Endothelial cell of hepatic sinusoid (primary cell): ENCODE results near the gene DBR1.

ENCODE experiments used
- in situ Hi-C: cut with HindIII; loops from 2 replicates; pipeline ENCODE4 v1.10.0; 2017; ENCODE audit warnings: low sequenced_read_pairs

Gene DBR1

DNA sequence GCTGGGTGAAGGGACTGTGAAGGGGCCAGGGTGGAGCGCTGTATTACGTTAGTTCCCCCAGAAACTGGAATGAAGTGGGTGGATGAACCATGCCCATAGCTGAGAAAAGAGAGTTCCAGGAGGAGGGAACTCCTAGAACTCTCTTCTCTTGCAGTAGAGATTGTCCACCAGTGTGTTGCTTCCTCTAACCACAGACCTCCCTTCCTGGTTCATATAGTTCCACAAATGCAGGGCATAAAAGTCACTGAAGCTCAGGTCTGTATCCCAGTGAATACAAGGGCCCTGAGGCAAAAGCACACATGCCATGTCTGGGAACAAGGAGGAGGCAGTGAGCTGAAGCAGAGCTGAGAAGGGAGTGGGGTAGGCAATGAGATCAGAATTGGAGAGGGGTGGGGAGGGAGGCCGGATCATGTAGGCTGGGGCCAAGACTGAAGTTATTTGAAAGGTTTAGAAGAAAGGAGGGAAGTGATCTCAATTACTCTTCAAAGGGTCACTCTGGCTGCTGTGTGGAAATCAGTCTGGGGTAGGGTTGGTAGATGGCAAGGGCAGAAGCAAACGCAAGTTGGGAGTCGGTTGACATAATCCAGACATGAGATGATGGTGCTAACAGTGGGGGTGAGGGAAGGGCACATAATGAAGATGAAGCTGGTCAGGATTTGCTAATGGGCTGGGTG lies 49.0 kb downstream of the DBR1 start:
- in situ Hi-C loops: no loop called here

DNA sequence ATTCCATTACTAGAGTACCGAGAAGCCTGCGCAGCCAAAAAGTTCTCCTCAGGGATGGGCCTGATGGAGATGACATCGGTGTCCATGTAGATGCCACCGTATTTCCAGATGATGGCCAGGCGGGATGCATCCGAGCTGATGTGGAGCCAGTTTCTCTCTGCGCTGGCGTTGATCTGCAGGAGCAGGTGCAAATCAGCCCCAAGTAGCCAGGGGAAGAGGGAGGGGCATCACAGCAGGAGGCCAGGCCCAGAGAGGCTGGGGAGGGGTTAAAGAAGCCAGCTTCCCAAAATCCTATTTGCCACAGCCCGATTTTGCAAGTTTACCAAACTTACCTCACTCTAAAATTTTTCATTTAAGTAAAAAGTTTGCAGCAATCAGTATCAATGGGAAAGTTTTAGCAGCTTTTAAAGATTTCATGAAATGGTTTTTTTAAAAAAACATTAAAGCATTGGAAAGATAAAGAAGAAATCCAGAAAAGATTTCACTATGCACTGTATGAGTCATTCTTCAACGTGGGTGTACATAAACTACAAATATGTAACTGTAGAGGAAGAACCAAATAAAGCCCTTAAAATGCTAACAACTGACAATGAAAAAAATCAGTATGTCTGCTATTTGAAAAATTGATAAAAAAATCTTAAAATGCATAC lies 49.9 kb downstream of the DBR1 start:
- in situ Hi-C loops: no loop called here

DNA sequence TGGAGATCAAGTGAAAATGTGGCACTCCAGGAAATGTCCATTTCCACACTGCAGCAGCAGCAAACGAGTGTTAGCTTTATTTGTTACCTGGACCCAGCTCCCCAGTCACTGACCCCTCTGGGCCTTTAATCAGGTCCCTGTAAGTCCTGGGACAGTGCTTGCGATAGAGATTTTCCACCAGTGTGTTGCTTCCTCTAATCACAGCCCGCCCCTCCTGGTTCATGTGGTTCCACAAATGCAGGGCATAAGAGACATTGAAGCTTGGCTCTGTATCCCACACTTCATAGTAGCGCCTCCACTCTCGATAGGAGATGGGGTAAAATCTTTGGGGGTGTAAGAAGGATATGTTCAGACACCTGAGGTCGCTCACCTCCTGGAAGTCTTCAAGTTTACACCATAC lies 50.5 kb downstream of the DBR1 start:
- in situ Hi-C loops: no loop called here

- in situ Hi-C loops: no loop called here
Measured at GRCh38 chr3:138119423-138119766, 55.3 kb downstream of the DBR1 start.

DNA sequence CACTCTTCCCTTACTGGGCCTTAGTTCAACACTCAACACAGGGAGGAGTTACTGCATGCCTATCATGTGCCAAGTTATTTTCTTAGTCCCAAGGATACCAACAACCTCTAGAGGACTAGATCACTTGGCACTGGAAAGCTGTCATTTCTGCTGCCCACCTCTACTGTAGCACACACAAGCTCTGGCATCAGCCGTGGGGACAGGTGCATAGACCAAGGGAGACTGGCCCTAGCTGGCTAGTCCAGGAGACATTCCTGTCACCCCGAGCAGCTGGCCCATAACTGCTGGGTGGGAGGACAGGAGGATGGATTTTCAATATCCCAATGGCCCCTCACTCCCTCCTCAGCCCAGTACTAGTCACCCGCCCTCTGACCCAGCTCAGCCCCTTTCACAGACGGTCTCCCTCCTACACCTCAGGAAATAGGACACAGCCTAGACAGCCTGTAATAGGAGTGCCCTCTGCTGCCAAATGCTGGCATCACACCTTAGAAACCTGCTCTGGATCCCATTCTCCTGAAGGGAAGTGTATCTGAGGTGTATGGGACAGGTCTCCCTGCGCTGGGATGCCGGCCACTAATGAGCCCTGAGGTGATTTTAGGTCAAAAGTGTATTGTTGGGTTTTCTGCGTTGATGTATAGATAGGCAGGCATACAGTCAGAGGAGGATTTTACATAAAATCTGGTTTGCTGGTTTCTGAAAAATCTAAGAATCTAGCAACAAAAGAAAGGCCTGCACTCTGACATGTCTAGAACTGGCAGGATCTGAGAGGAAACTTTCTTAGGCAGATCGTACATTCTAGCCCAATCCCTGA lies 55.9 kb downstream of the DBR1 start:
- in situ Hi-C loops: no loop called here

GRCh38 chr3:138114988-138115971 lies 59.4 kb downstream of the DBR1 start, which contains the start of gene DZIP1L:
Gene DZIP1L (minus strand): TSS chr3:138115608. CDS start chr3:138103971, 11,637 bp downstream.
- in situ Hi-C loops: no loop called here

DNA sequence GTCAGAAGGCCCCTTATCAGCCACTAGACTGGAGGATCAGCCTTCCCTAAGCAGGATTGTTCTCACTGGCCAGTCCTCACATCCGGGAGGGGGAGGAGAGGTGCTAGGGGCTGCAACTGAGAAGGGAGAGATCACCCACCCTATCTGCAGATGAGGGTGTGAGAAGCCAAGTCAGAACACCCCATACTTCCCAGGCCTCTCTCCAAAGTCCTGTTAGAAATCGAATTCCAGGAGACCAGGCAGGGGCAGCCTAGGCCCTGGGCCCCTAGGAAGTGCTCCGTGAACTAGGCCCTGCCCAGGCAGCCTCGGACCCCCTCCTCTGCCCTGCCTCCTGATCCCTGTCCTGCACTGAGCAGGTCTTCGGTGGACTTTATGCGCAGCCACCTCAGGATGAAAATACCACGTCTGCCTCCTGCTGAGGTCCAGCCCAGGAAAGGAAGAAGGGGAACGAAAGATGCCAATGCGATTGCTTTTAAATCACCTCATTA lies 60.2 kb downstream of the DBR1 start:
- in situ Hi-C loops: no loop called here

DNA sequence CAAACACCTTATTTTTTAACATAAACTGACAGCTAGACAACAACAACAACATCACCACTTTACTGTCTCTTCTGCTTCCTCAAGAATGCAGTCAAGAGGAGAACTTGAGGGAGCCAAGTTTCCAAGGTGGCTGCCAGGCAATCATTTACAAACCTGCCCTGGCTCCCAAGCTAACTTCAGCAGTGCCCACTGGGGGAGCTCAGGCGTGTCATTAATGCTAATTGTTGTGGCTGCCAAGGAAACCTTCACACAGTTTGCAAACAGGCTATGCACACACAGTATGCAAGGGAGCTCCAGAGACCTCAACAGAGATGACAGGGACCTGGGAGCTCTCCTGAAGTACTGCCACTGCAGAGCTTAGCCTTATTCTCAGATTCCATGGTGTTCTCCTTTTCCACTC lies 61.4 kb downstream of the DBR1 start:
- in situ Hi-C loops: no loop called here

DNA sequence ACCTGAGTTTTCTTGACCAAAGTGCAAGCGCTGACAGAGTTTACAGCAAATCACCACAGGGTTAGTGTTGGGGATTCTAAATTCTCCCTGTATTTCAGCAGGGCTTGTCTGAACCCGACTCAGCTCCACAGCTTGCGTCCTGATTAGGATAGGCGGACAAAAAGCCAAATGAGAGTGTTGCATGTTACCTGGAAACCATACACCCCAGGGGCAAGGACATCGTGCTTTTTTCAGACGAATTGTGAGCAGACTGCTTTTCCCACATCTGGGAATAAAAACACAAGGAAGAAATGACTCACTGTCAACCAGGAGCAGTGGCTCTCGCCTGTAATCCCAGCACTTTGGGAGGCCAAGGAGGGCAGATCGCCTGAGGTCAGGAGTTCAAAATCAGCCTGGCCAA lies 62.4 kb downstream of the DBR1 start:
- in situ Hi-C loops: no loop called here
